NCI-H2196 (cell line): ENCODE data around the gene CTRB2.

Source experiments
- DNase-seq: peaks from one replicate; lab custom pipeline; 2025; ENCODE audit not compliant: unreplicated experiment; lab: John Stamatoyannopoulos, UW

Gene CTRB2

GRCh38 chr16:75175074-75175473 lies 31.9 kb downstream of the CTRB2 start:
- no peak for DNase-seq

DNA sequence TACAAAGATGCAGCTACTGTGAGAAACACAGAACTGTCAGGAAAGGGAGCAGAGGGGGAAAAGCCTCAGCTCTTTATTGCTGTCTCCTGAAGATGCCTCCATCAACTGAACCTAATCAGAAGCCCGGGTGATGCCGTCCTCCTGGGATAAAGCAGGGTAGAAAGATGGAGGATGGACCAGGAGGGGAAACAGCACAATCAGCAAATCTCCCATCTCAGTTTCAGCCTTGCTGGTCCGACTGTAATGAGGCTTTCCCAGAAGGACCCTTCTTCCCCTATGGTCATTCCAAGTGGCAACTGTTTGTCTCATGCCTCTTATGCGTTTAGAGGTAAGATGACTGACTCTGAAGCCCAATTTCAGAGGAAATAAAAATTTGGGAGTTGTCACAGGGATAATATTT lies 34.4 kb downstream of the CTRB2 start:
- DNase-seq: no peak

DNA sequence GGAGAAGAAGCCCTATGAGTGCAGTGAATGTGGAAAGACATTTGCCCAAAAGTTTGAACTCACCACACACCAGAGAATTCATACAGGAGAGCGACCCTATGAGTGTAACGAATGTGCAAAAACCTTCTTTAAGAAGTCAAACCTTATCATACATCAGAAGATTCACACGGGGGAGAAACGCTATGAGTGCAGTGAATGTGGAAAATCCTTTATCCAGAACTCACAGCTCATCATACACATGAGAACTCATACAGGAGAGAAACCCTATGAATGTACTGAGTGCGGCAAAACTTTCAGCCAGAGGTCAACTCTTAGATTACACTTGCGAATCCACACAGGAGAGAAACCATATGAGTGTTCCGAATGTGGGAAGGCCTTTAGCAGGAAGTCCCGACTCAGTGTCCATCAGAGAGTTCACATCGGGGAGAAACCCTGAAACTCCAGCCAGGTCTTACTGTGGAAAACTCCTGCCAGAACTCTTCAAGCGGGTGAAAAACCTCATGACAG lies 37.0 kb downstream of the CTRB2 start:
- no peak for DNase-seq

DNA sequence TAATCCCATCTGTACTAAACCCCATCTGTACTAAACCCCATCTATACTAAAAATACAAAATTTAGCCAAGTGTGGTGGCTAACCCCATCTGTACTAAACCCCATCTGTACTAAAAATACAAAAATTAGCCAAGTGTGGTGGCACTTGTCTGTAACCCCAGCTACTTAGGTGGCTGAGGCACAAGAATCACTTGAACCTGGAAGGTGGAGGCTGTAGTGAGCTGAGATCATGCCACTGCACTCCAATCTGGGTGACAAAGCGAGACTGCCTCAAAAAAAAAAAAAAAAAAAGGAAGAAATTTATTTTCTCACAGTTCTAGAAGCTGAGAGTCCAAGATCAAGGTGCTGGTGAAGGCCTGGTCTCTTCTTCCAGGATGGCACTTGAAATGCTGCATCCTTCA lies 46.6 kb downstream of the CTRB2 start:
- no peak for DNase-seq
